Measurements from ENCODE around the gene INSL3.
"Not testable (repeated sequence)": the region's sequence is repeated elsewhere in the genome, so short reads cannot be mapped to it uniquely, and the experiment has no call there.

INSL3 gene

GRCh38 chr19:17812099-17812498 lies 9.2 kb downstream of the INSL3 start:
- DNase-seq (ENCODE audit: low spot score): no peak

GRCh38 chr19:17811681-17812080 lies 9.6 kb downstream of the INSL3 start:
- no peak for DNase-seq (ENCODE audit: low spot score)

- no peak for DNase-seq (ENCODE audit: low spot score)
Measured at GRCh38 chr19:17811103-17811502, 10.2 kb downstream of the INSL3 start.

GRCh38 chr19:17807731-17808316 lies 13.5 kb downstream of the INSL3 start:
- no peak for DNase-seq (ENCODE audit: low spot score)

- DNase-seq (ENCODE audit: low spot score): peak; percentile 32
Measured at GRCh38 chr19:17806945-17807344, 14.4 kb downstream of the INSL3 start.

GRCh38 chr19:17805427-17805826 lies 15.9 kb downstream of the INSL3 start:
- DNase-seq (ENCODE audit: low spot score): no peak

GRCh38 chr19:17803264-17803896 lies 17.9 kb downstream of the INSL3 start:
- DNase-seq (ENCODE audit: low spot score): no peak

GRCh38 chr19:17802137-17802858 lies 19.0 kb downstream of the INSL3 start:
- no peak for DNase-seq (ENCODE audit: low spot score)

- DNase-seq (ENCODE audit: low spot score): not testable (repeated sequence)
Measured at GRCh38 chr19:17798599-17798998, 22.7 kb downstream of the INSL3 start.

GRCh38 chr19:17797424-17798201 lies 23.7 kb downstream of the INSL3 start:
- peak; percentile 79 for DNase-seq (ENCODE audit: low spot score)

- DNase-seq (ENCODE audit: low spot score): no peak
Measured at GRCh38 chr19:17796838-17797423, 24.4 kb downstream of the INSL3 start.

- DNase-seq (ENCODE audit: low spot score): no peak
Measured at GRCh38 chr19:17796013-17796837, 25.1 kb downstream of the INSL3 start.

- DNase-seq (ENCODE audit: low spot score): no peak
Measured at GRCh38 chr19:17795495-17795856, 25.8 kb downstream of the INSL3 start.

- DNase-seq (ENCODE audit: low spot score): no peak
Measured at GRCh38 chr19:17794731-17795494, 26.4 kb downstream of the INSL3 start, which contains the start of gene B3GNT3. TSS of gene B3GNT3 (plus strand) at chr19:17795138. CDS start at chr19:17807808, 12,670 bp downstream.

- DNase-seq (ENCODE audit: low spot score): no peak
Measured at GRCh38 chr19:17794412-17794730, 26.9 kb downstream of the INSL3 start.

- DNase-seq (ENCODE audit: low spot score): no peak
Measured at GRCh38 chr19:17790059-17790780, 31.1 kb downstream of the INSL3 start.

- DNase-seq (ENCODE audit: low spot score): no peak
Measured at GRCh38 chr19:17788632-17789031, 32.7 kb downstream of the INSL3 start.

GRCh38 chr19:17787274-17787913 lies 33.9 kb downstream of the INSL3 start:
- no peak for DNase-seq (ENCODE audit: low spot score)

GRCh38 chr19:17784201-17785008 lies 36.9 kb downstream of the INSL3 start:
- DNase-seq (ENCODE audit: low spot score): peak; percentile 57
